A204.1 (cell line): Measurements from ENCODE around the gene ATP11B.
"Not testable (repeated sequence)": the region's sequence is repeated elsewhere in the genome, so short reads cannot be mapped to it uniquely, and the experiment has no call there.

Experiments
- FAIRE-seq: peaks from 2 replicates; lab custom pipeline; 2012; peaks lifted over from hg19 to GRCh38; lab: Jason Lieb, UNC

ATP11B gene

DNA sequence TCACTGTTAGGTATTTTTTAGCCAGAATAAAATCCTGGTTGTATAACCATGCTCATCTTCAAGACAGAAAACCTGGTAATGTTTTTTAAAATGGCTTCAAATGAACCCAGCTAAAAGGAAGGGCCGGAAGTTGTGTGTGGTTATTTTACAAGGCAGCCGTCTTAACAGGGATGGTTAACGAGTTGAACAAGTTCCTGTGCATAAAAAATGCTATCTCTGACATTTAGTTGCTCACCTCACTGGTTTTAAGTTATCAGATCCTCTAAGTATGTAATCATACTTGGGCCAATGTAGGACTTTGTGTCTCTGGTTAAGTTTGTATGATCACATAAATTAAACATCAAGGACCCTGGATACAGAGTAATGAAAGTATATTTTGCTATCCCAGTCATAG is 2.1 kb downstream of the ATP11B start:
- no peak for FAIRE-seq

DNA sequence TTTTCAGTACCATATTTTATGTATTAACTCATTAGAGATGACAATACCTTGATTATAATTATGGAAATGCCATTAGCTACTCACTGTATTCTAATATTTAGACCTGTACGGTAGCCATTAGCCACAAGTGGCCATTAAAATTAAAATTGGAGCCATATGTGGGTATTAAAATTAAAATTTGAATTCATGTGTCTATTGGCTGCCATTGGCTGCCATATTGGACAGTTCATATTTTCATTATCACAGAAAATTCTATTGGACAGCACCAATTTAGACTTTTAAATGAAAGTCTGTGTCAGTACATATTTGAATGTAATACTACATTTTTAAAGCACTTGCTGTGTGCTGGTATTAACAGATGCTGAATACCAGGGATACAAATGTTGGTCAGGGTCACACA is 3.0 kb downstream of the ATP11B start:
- no peak for FAIRE-seq

DNA sequence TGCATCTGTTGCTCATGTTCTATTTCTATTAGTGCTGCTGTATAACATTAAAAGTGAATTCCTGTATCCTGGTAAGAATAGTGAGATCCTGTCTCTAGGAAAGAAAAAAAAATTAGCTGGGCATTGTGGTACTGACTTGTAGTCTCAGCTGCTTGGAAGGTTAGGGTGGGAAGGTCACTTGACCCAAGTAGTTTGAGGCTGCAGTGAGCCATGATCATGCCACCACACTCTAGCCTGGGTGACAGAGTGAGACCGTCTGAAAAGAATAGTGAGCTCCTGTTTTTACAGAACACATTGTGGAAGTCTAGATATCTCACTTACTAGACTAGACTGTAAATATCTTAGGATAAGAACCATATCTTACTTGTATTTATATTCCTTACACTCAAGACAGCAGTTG is 4.6 kb downstream of the ATP11B start:
- no peak for FAIRE-seq

DNA sequence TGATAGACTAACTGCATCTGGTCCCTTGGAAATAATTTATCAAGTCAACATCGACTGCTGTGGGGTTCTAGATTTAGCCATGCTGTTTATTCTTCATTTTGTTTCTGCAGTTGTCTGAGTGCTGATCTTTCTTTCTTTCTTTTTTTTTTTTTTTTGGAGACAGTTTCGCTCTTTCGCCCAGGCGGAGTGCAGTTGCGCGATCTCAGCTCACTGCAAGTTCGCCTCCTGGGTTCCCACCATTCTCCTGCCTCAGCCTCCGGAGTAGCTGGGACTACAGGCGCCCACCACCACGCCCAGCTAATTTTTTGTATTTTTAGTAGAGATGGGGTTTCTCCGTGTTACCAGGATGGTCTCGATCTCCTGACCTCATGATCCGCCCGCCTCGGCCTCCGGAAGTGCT is 5.8 kb downstream of the ATP11B start:
- FAIRE-seq = not testable (repeated sequence)

DNA sequence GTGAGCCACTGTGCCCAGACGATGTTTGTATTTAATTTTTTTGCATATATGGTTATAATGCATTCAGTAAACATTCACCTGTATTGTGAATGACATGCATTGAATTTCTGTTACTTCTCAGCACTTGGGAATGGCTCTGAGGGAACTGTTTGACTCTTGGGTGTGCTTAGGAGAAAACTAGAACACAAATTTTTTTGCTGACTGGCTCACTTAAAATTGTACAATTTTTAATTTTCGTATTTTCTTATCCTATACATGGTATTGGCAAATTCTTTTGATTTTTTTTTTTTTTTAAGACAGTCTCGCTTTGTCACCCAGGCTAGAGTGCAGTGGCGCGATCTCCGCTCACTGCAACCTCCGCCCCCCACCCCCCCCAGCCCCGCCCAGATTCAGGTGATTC is 7.2 kb downstream of the ATP11B start:
- FAIRE-seq = no peak

DNA sequence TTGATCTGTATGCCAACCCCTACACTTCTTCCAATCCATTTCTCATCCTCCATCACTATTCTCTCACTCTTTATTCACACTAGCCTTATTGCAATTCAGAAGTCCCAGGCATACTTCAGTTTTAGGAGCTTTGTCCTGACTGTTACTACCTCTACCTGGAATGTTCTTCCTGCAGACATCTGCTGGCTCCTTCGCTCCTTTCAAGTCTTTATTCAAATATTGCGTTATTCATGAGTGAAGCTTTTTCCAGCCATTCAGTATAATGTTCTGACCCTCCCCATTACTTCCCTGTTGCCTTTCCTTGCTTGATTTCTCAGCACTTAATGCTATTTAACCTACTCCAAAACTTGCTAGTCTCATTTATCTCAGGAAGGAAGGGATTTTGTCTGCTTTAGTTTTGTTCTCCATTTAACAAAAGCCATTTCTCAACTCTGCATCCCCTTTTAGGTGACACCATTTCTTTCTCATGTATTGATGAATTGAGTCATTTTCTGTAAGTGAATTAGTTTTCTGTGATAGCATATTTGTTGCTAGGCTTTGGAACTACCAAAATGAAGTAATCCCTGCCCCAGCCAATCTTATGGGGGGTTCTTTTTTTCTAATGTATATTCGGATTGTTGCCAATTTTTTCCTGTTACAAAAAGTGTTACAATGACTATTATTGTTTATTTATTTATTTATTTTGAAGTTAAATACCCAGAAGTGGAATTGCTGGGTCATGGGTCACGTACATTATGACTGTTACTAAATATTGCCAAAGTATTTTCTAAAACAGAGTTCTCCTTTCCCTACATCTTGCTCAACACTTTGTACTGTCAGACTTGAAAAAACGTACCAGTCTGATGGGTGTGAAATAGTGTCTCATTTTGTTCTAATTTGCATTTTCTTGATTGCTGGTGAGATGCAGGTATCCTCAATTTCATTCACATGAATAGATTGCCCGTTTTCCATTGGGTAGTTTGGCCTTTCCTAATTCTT is 9.4 kb downstream of the ATP11B start:
- no peak for FAIRE-seq

DNA sequence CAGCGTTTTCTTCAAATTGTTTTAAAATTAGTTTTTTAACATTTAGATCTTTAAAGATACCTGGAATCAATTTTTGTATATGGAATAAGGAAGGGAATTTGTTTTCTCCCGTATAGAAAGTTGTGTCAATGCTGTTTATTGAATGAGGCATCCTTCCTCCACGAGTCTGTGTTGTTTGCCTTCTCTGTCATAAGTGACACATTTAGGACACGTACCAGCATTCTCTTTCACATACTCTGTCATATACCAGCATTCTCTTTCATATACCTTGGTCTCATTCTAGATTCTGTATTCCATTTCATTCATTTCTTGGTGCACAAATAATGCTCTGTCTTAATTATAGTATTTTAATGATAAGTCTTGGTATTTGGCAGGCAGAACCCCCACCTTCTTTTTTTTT is 10.3 kb downstream of the ATP11B start:
- FAIRE-seq = no peak

DNA sequence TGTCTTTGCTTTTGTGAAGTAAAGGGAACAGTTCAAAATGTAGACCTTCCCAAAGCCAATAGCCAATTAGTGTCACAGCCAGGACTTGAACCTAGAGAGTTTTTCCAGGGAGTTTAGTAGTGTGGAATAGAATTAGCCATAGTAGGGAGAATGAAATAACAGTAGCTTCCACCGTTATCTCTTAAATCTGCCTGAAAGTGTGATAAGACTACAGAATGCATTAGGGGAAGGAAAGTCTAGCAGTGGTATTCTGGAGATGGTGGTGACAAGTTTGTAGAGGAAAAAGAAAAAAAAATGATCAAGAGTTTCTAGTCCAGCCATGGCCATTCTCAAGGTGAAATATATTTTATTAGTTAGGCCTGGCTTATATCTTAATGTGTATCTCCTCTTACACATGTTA is 13.8 kb downstream of the ATP11B start:
- FAIRE-seq = no peak

DNA sequence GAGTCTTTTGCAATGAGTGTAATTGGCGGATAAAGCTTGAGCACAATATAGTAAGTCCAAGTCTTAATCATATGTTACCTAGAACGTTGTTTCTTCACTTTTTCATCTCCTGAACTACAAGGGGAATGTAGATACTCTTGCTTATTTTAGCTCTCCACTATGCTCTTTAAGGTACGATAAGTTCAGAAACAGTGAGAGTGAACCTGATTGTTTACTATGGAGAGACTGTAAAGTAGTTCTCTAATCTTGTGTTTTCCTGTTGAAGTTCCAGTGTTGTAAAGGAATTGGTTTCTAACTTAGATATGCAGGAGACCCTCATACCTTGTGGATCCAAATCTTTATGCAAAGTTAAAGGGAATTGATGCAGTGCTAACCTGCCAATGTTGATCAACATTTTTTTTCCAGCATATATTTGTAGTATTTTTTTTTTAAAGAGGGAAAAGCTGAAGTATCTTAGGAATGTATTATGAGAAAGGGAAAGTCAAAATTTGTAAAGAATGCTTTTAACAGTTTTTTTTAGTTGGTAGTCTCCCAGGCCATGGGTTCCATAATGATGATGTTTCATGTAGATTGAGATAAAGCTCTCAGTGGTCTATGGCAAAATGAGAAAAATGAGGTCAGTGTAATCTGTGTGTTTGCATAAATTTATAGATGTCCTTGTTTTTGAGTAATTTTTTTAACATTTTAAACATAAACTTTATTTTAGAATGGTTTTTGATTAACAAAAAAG is 14.9 kb downstream of the ATP11B start:
- no peak for FAIRE-seq

DNA sequence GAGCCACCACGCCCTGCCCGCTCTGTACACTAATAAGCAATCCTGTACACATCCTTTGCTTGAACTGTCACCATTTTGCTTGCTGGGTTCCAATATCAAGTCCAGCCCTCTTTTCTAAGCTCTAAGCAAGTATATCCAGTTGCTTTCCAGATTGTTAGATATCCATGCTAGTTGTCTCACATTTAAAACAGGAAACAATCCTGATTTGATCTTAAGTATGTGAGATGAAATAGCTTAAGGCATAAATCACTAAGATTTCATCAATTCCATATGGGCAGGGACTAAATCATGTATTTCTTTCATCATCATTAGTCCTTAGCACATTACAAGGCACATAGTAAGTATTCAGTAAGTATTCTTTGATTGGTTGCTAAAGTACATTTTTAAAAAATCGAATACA is 16.2 kb downstream of the ATP11B start:
- no peak for FAIRE-seq

DNA sequence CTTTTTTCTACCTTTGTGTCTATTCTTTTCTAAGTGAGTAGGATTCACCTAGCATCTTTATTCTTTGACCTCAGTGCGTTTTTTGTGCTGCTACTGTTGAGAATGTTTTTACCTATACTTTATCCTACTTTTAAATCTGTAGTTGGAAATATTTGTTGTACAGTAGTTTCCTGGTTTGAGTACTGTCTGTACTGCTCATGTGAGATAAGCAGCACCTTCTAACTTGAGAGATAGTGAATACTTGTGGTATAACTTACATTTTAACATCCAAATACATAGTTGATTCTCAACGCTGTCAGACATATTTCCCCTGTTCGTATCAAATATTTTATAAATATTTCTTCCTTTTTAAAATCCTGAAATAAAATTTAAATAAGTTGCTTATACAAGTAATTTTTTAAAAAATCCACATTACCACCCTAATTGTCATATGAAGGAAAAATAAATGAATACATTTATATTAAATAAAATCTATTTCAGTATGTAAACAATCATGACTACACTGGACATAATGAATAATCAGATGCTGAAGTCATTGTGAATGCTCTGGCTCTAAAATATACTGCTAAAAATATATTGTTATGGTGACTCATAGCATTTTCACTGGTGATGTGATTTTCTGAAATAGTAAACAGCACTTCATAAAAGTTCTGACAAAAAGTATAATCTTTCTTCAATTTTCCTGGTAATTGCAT is 17.4 kb downstream of the ATP11B start:
- FAIRE-seq = no peak

DNA sequence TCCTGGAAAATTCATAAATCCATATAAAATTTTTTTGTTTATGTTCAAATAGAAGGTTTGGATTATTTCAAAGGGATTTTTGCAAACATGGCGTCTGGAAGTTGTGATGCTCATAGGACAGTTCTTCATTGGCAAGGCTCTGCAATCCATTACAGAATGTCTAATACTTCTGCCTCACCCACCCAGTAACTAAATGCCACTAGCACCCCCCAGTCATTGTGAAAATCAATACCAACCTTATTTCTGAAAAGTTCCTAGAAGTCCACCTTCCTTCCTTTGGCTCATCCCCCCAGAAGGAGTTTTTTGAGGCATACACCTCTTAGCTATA is 17.9 kb downstream of the ATP11B start:
- FAIRE-seq = no peak

DNA sequence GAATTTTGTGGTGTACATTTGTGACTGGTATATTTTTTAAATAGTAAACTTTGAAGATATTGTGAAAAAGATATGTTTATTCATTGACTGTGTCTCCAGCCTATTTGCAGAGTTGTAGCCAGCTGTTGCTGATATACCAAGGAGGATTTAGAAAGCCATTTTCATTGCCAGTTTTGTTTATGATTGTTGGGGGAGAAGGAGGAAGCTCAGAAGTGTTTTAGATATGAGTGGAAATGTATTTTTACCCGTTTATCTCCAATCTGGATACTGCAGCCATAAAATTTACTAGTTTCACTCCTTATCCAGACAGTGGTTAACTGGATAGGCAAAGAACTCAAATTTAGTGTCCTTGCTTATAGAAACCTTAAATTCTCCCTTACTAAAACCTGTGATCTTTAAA is 18.8 kb downstream of the ATP11B start:
- FAIRE-seq = no peak

DNA sequence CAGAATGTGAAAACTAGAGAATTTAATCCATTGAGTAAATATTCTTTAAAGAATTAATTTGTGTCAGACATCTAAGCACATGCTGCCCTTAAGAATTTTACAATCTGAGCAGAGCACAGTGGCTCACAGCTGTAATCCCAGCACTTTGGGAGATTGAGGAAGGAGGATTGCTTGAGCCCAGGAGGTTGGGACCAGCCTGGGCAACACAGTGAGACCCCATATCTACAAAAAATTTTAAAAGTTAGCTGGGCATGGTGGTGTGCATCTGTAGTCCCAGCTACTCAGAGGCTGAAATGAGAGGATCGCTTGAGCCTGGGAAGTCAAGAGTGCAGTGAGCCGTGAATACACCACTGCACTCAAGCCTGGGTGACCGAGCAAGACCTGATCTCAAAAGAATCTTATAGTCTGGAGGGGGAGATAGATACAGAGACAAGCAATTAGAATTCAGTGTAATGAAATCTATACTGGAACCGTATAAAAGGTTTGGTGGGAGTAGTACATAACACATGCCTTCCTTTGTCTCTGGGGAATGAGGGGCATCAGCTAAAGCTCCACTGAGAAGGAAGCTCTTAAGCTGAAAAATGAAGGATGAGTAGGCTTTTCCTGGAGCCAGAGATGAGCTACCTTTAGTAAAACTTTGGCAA is 21.2 kb downstream of the ATP11B start:
- no peak for FAIRE-seq

DNA sequence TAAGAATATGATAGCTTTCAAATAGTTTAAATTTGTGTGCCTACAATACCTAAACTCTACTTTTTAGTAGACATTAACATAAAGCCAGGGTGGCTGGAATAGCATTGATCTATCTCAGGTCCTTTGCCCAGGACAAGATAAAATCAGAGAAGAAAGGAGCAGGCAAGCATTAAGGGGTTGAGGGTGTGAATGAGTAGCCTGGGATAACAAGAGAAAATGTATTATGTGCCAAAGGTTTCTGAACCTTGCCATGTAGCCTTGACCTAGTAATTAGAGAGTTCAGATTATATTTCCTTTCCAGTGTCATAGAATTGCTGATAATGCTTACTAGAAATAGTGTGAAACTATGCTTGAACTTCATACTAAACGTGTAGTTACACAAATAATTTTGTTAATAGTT is 22.9 kb downstream of the ATP11B start:
- FAIRE-seq = no peak

DNA sequence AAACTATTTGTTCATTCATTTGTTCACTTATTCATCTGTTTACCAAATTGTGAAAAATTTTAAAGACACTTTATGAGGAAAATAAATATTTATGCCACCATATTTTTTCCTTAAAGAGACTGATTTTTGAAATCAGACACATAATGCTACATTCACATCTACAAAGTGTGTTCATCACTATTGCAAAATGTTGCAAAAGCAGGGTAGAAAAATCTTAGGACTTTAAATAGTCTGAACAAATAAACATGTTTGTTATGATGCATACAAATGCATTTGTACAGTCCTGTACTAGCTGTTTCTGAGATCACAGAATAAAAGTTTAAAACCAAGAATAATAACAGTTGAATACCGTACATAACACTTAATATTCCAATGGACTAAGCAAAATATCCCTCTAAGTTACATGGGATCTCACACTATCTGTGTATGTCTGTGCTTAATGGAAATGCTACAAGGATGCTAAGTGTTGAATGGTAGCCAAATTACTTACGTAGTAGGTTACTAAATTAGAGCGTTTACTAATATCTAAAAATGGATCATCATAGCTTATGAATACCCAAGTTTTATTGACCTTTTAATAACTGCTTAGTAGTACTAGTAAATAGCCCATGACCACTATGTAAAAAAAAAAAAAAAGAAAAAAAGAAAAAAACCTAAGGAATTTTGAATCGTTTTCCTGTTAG is 25.1 kb downstream of the ATP11B start:
- no peak for FAIRE-seq

DNA sequence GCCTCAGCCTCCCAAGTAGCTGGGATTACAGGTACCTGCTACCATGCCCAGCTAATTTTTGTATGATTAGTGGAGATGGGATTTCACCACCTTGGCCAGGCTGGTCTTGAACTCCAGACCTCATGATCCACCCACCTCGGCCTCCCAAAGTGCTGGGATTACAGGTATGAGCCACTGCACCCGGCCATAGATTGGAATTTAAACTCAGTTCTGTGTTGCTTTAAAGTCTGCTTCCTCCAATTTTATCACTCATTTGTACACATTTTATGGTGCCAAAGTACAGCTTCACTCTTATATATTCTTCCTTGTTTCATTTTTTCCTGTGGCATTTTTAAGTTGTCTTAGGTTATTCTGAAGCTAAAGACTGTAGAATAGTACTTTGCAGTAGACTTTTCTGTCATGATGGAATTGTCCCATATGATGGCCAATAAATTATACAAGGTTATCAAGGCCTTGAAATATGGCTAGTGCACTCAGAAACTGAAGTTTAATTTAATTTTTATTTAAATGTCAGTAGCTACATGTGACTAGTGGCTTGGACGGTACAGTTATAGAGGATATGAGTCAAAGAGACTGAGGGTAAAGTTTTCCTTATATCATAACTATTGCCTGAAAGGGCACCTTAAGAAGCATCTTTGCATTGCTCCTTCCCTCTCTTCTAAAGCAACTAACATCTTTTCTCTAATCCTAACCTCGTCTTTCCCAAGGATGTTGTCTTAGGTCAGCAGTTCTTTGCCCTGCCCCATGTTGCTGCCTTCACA is 28.1 kb downstream of the ATP11B start:
- FAIRE-seq = no peak

DNA sequence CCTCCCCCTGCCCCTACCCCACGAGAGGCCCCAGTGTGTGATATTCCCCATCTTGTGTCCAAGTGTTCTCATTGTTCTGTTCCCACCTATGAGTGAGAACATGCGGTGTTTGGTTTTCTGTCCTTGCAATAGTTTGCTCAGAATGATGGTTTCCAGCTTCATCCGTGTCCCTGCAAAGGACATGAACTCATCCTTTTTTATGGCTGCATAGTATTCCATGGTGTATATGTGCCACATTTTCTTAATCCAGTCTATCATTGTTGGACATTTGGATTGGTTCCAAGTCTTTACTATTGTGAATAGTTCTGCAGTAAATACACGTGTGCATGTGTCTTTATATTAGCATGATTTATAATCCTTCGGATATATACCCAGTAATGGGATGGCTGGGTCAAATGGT is 29.0 kb downstream of the ATP11B start:
- FAIRE-seq = not testable (repeated sequence)

DNA sequence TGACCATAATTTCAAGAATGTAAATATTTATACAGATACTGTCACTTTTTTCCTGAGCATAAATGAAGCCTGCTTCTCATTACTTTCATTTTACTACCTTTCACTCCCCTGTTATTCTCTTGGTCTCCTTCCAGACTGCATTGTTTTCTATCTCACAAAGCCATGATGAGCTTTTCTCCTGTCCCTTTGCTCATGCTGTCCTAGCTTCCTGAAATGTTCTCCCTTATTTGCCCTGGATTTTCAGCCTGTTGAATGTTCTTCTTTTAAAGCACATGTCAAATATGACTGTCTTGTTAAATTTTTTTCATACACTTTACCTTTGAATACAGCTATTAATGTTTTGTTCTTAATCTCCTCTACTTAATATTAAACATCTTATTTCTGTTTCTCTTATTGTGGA is 31.7 kb downstream of the ATP11B start:
- no peak for FAIRE-seq

DNA sequence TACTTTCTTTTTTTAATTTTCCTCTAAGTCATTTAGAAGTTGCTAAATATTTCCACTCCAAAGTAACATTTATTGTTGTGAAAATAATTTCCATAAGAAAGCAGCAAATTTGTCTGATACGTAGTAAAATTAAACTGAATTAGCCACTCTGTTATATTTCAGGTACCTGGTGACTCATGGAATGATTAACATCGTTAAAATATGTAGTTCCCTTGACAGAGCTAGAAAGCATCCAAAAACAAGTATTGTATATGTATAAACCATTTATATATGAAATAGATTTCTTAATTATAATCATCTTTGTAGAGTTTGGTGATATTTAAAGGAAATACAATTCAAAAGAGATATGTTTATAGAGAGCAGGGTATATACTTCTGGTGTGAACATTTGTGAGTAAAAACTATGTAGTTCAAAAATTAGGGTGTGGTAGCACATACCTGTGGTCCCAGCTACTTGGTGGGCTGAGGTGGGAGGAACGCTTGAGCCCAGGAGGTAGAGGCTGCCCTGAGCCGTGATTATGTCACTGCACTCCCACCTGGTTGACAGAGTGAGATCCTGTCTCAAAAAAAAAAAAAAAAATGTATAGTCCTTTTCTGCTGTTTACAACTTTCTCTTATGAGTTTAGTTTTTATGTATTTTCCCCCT is 36.6 kb downstream of the ATP11B start:
- no peak for FAIRE-seq
